Heart right ventricle (tissue), 16 donors: Measurements from ENCODE around the gene B3GALT5. TPM values are rescaled to one million over a fixed set of nuclear protein-coding genes. Genes with fewer than 3 reads are reported as not detected.

Source experiments
- ATAC-seq, 8 donors: fragments of 200-7000 bp; cut with Tn5 transposase; one replicate each; pipeline ENCODE4 v1.9.1; 2020; ENCODE audit warnings: mild to moderate bottlenecking in 8 of 8, moderate library complexity in 8 of 8, moderate number of reproducible peaks in 1 of 8
- DNase-seq, 2 donors: peaks; one replicate each; pipeline ENCODE4 v3.0.0-alpha.2; 2020
- H3K27ac ChIP-seq, 10 donors: fragments of 200-600 bp; sonication (generic) in 2 of 10; one replicate each; pipeline versions ENCODE4 v1.5.0 to v1.8.0; 2020 to 2022; ENCODE audit warnings: mild to moderate bottlenecking in 3 of 10
- H3K27me3 ChIP-seq, 7 donors: fragments of 200-600 bp; one replicate each; pipeline ENCODE4 v1.8.0; 2021 to 2022; ENCODE audit warnings: mild to moderate bottlenecking in 2 of 7
- H3K36me3 ChIP-seq, 9 donors: fragments of 200-600 bp; sonication (generic) in 1 of 9; one replicate each; pipeline versions ENCODE4 v1.5.0 to v1.8.0; 2020 to 2022; ENCODE audit warnings: mild to moderate bottlenecking in 2 of 9
- H3K4me1 ChIP-seq, 9 donors: fragments of 200-600 bp; sonication (generic) in 1 of 9; one replicate each; pipeline versions ENCODE4 v1.5.0 to v1.8.0; 2020 to 2022; ENCODE audit warnings: mild to moderate bottlenecking in 4 of 9
- H3K4me3 ChIP-seq, 10 donors: fragments of 200-600 bp; sonication (generic) in 2 of 10; one replicate each; pipeline versions ENCODE4 v1.5.0 to v1.8.0; 2020 to 2022; ENCODE audit warnings: mild to moderate bottlenecking in 7 of 10, moderate library complexity in 2 of 10
- H3K9me3 ChIP-seq, 11 donors: fragments of 200-600 bp in 10 of 11; sonication (generic) in 2 of 11; one replicate each; pipeline versions ENCODE4 v1.5.0 to v1.8.0; 2013 to 2022; ENCODE audit warnings: mild to moderate bottlenecking in 2 of 11, control low read depth in 1 of 11, moderate library complexity in 1 of 11
- CTCF ChIP-seq, 9 donors: fragments of 200-600 bp; sonication (generic) in 2 of 9; IDR thresholded peaks; one replicate each; pipeline versions ENCODE4 v1.5.0 to v1.8.0; 2021 to 2022; ENCODE audit warnings: antibody characterized with exemption in 9 of 9, mild to moderate bottlenecking in 5 of 9, moderate library complexity in 1 of 9
- WGBS, 2 donors: extraction: QIAGEN DNeasy Blood & Tissue Kit; methylation state at CpG; one replicate each; pipeline ENCODE4 v1.1.7; 2013; ENCODE audit warnings: inconsistent platforms in 1 of 2; 5-methylcytosine and 5-hydroxymethylcytosine counted together
- intact Hi-C, 10 donors: fragments of 100-400 bp; cut with DNase I; formaldehyde crosslinking; loops; one replicate each; pipeline versions ENCODE4 v1.11.1 to v1.14.2; 2022
- polyA plus RNA-seq, 2 donors: library from polyadenylated mRNA; stranded (reverse); fragments of 200-250 nt; gene quantifications; one replicate each; pipeline ENCODE4 v1.2.3, GENCODE V29; 2013
- total RNA-seq, 10 donors: library from RNA; stranded (reverse); fragmentation: NEBNext Ultra II Directional in 3 of 10; extraction: Animal tissue kit (Norgen Biotek cat#: 25700) in 3 of 10; gene quantifications; one replicate each; pipeline versions ENCODE4 v1.2.1 to v1.2.4, GENCODE V29; 2021 to 2023
- donor health status: Arrhythmogenic right ventricular cardiomyopathy.
- donor health status: ischemic (EF 13 %, LVEDD 7.1; RV severe dilation, severe dysfunction).
- donor health status: healthy with polysubstance abuse.
- donor health status: DM: no; HTN: yes; CAD: no.
- donor health status: DM: no; HTN: no; CAD: no.
- donor health status: ischemic (EF 25% LVEDD 6.9; RV normal size, moderate dysfunction).
- donor health status: ischemic (EF 25% LVEDD 5.7; RV mildly dilated, moderate dysfunction).
- donor health status: healthy.
- donor health status: DM: yes; HTN: yes; CAD: no.
- donor health status: Ischemic cardiomyopathy.
- donor health status: ischemic (EF 35%, LVEDD 5.7; RV mildly dilated, moderate dysfunction).
- donor health status: nonischemic (EF 11% LVEDD 7.7; RV severe dilation, severe dysfunction).
- donor health status: DM: yes; HTN: yes; CAD: no.
- donor health status: PGD.
- donor health status: ischemic (EF 29% LVEDD 5.4; RV normal size, mild dysfunction).
- donor health status: nonischemic (EF 23%, LVEDD 6.1; RV moderate dilation, normal function).

Gene B3GALT5
- total and polyA plus RNA-seq, 12 donors, result under 0.01 to 0.81 (median 0.15) TPM; not detected in 1

- no peaks in the 10 kb centered on the region for H3K36me3 ChIP-seq
- no peak for TF ChIP-seq CTCF (IDR thresholded peaks at IDR 0.05)
Observed at GRCh38 chr21:39650306-39650705, 37.6 kb downstream of the B3GALT5 start.

GRCh38 chr21:39650801-39651200 lies 38.1 kb downstream of the B3GALT5 start:
- TF ChIP-seq CTCF (IDR thresholded peaks at IDR 0.05), result no peak
- ATAC-seq (no peak), DNase-seq (no peak)
- H3K27ac ChIP-seq, result no peak overlapping the region
- H3K4me3 ChIP-seq, result no peak overlapping the region
- no peaks in the 10 kb centered on the region for H3K4me1 ChIP-seq
- H3K27me3 ChIP-seq, result no peaks in the 10 kb centered on the region
- no peaks in the 10 kb centered on the region for H3K36me3 ChIP-seq
- intact Hi-C loops, result no loop called here
- H3K9me3 ChIP-seq, result peaks cover 0 to 25% (median 8%) of the 10 kb centered on the region in 11 donors
- 88 to 89% methylated on average over 7 of the region's 7 CpGs for WGBS, 2 donors

More at GRCh38 chr21:39650306-39650705, 37.6 kb downstream of the B3GALT5 start:
- no peak overlapping the region for H3K27ac ChIP-seq
- no peak for DNase-seq
- 92 to 95% methylated on average over 12 of the region's 12 CpGs for WGBS, 2 donors
- no peaks in the 10 kb centered on the region for H3K27me3 ChIP-seq
- no peak overlapping the region for H3K4me3 ChIP-seq
- ATAC-seq, result no peak
- peaks cover 0 to 25% (median 8%) of the 10 kb centered on the region in 11 donors for H3K9me3 ChIP-seq
- intact Hi-C loops, result no loop called here
- no peaks in the 10 kb centered on the region for H3K4me1 ChIP-seq

GRCh38 chr21:39651206-39651605 lies 38.5 kb downstream of the B3GALT5 start:
- no peaks in the 10 kb centered on the region for H3K4me1 ChIP-seq
- ATAC-seq (no peak), DNase-seq (no peak)
- no peak overlapping the region for H3K27ac ChIP-seq
- WGBS, 2 donors, result 90 to 95% methylated on average over 3 of the region's 3 CpGs
- no peaks in the 10 kb centered on the region for H3K27me3 ChIP-seq
- intact Hi-C loops, result no loop called here
- TF ChIP-seq CTCF (IDR thresholded peaks at IDR 0.05), result no peak
- peaks cover 0 to 25% (median 8%) of the 10 kb centered on the region in 11 donors for H3K9me3 ChIP-seq
- H3K36me3 ChIP-seq, result no peaks in the 10 kb centered on the region
- no peak overlapping the region for H3K4me3 ChIP-seq

- TF ChIP-seq CTCF (IDR thresholded peaks at IDR 0.05), result no peak
- ATAC-seq, result no peak
- 82 to 88% methylated on average over 3 of the region's 3 CpGs for WGBS, 2 donors
- Histone ChIP-seq H3K9me3 (peaks cover 0 to 25% (median 8%) of the 10 kb centered on the region in 11 donors), H3K4me3 (no peak overlapping the region), H3K27me3 (no peaks in the 10 kb centered on the region), H3K4me1 (peaks cover 0 to 12% (median 5%) of the 10 kb centered on the region in 9 donors), H3K27ac (no peak overlapping the region), H3K36me3 (no peaks in the 10 kb centered on the region)
- DNase-seq, result no peak
- intact Hi-C loops, result no loop called here
Observed at GRCh38 chr21:39654951-39655350, 42.2 kb downstream of the B3GALT5 start.
